HG03521 (cell line): Measurements from ENCODE around the gene SLIT3.
"Not testable (repeated sequence)": the region's sequence is repeated elsewhere in the genome, so short reads cannot be mapped to it uniquely, and the experiment has no call there.

ENCODE experiments used
- ATAC-seq: cut with Tn5 transposase; IDR thresholded peaks from one replicate; pipeline ENCODE4 v1.9.1; 2021; ENCODE audit warnings: mild to moderate bottlenecking, moderate library complexity; ENCODE audit not compliant: unreplicated experiment

Gene SLIT3

DNA sequence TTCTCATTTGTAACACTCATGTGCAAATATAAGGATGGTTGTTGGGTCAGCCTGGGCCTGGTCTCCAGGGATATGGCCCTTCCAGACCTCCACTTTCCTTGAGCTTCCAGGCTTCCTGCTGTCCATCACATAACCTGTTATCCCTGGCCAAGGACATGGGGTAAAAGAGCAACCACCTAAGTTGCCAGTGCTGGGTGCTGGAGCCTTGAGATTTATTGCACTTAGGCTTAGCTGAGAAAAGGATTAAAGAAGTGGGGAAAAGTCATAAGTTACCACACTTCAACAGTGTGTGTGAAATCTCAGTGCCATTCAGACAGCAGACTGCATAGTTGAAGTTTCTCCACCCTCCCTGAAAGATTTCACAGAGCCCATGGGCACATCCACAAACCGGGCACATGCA lies 663.1 kb downstream of the SLIT3 start:
- no peak for ATAC-seq

DNA sequence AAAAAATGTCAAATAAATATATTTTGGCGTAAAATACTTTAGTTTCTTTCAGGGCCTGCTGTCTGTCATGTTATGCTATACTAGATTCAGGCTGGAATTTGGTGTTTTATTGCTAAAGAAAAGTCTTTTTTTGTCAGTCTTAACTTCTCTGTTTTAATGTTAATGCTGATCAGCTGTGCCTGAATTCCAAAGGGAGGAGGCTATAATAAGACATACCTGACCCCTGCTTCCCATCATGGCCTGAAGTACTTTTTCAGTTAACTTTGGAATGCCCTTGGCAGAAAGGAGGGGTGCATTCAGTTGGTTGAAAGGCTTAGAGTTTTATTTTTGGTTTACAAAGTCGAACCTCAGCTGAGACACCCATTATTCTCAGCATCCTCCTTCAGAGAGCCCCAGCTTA lies 663.7 kb downstream of the SLIT3 start:
- no peak for ATAC-seq

DNA sequence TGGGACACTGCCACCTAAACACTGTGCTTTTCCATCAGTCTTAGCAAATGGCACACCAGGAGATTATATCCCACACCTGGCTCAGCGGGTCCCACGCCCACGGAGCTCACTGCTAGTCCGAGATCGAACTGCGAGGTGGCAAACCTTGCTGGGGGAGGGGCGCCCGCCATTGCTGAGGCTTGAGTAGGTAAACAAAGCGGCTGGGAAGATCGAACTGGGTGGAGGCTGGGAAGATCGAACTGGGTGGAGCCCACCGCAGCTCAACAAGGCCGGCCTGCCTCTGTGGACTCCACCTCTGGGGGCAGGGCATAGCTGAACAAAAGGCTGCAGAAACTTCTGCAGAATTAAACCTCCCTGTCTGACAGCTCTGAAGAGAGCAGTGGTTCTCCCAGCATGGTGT lies 670.0 kb downstream of the SLIT3 start:
- not testable (repeated sequence) for ATAC-seq

DNA sequence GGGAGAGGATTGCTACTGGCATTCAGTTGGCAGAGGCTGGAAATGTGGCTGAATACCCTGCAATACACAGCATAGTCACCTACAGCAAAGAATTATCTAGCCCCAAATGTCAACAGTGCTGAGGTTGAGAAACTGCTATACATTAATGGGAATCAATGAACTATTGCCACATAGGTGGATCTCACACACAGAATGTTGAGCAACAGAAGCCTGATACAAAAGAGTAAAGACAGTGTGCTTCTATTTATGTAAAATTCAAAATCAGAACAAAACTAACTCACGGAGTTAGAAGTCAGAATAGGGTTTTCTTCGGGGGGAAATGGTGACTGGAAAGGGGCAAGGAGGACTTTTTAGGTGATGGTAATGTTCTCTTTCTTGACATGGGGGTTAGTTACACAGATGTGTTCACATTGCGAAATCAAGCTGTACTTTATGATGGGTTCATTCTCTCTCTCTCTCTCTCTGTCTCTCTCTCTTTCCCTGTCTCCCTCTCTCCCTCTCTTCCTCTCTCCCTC lies 676.0 kb downstream of the SLIT3 start:
- no peak for ATAC-seq

DNA sequence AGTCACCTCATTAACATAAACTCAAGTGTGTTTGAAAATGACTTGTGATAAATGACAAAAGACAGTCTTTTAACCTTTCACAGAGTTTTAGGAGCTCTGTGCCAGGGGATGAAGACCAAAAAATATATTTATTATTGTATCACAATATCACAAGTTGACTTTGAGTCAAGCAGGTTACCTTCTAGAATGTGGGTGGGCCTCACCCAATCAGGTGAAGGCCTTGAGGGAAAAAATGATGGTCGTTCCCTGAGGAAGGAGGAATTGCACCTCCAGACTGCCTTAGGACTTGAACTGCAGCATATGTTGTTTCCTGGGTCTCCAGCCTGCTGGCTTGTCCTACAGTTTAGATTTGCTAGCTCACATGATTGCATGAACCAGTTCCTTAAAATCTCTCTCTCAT lies 680.1 kb downstream of the SLIT3 start:
- no peak for ATAC-seq

DNA sequence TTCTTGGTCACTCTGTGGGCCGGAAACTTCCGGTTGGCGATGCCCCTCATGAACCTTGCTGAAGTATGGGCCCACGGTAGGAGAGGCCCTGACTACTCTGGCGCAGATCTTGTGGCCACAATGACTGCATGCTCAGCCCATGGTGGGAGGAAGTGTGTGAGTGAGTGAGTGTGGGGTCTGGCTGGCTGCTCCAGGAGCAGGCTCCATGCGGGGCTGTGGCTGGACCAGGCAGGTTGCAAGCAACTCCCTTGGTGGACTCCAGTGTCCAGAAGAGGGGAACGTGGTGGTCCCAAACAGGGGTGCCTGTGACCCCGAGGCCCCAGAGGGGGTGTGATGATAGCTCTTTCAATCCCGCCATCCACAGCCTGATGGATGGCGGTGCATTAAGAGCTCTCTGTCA lies 686.3 kb downstream of the SLIT3 start:
- no peak for ATAC-seq

DNA sequence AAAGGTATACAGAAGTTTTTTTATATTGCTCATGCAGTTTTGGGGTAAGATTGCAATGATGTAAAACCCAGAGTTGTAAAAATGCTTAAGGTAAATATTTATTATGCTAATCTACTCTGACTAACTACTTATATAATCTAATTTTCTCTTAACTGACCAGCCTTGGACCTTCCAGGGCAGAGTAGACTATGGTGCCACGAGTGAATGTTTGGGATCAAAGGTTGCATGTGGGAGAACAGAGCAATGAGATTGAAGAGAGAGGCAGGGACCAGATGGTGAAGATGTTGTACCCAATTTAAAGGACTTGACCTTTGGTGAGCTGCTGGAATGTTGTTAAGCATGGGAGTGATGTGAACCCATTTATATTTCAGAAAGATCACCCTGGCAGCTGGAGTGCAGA lies 686.9 kb downstream of the SLIT3 start:
- ATAC-seq: no peak

DNA sequence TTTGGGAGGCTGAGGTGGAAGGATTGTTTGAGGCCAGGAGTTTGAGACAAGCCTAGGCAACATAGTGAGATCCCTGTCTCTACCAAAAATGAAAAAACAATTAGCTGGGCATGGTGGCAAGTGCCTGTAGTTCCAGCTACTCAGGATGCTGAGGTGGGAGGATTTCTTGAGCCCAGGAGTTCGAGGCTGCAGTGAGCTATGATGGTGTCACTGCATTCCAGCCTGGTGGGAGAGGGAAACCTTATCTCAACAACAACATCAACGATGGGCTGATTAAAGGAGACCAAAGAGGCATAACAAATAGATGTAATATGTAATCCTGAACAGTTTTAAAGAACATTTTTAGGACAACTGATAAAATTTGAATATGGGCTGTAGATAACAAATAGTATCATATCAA lies 687.5 kb downstream of the SLIT3 start:
- no peak for ATAC-seq

DNA sequence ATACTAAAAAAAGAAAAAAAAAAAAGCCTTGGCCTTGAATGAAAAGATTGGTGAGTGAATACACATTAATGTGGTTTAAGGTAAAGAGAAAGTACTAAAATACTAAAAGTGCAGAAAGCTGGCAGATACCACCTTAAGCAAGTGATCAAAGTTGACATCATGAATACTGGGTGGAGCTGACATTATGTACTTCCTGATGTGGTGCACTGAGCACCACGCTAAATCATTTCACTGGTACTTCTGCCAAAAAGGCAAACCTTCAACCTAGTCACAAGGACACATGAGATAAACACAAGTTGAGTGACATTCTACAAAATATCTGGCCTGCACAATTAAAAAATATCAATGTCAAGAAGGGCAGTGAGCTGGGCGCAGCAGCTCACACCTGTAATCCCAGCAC lies 687.9 kb downstream of the SLIT3 start:
- ATAC-seq: no peak

DNA sequence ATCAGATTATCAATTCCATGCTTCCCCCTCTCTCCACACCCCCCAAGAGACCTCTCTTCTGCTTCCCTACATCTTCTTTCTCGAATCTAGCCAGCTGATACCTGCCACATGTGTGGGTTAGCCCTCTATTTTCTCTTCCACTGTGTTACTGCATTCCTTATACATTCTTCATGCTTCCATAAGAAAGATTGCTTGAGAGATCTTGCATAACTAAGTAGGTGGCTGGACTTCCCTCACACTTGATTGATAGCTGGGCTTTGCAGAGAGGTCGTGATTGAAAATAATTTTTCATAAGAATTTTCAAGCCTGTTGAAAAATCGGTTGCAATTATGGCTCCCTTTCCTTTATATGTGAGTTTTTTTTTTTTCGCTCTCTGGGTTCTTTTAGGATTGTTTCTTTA lies 688.8 kb downstream of the SLIT3 start:
- no peak for ATAC-seq
